Activated gamma-delta T cell treated with anti-CD3 and anti-CD28 coated beads, Interleukin-2, amount 50 U/mL, for 16 hours (primary cell): Measurements from ENCODE around the gene GALNT10.
A peak's percentile ranks its signal among the peaks of the same experiment; 100 is the strongest.

Source experiments
- DNase-seq: peaks from one replicate; pipeline ENCODE4 v3.0.0-alpha.2; 2020; ENCODE audit warnings: low read depth

GALNT10 gene

GRCh38 chr5:154408811-154409210, 218.3 kb downstream of the GALNT10 start:
- no peak for DNase-seq

GRCh38 chr5:154409230-154409840, 218.8 kb downstream of the GALNT10 start:
- no peak for DNase-seq

- DNase-seq, result no peak
These were observed 219.5 kb downstream of the GALNT10 start for GRCh38 chr5:154410008-154410407.

- DNase-seq, result no peak
These were observed 220.3 kb downstream of the GALNT10 start for GRCh38 chr5:154410786-154411185.

GRCh38 chr5:154411338-154411737, 220.8 kb downstream of the GALNT10 start:
- no peak for DNase-seq

GRCh38 chr5:154412316-154412715, 221.8 kb downstream of the GALNT10 start:
- no peak for DNase-seq

GRCh38 chr5:154412925-154413324, 222.4 kb downstream of the GALNT10 start:
- DNase-seq, result no peak

- no peak for DNase-seq
These were observed 224.6 kb downstream of the GALNT10 start for GRCh38 chr5:154415114-154415513.

GRCh38 chr5:154418344-154418820, 227.8 kb downstream of the GALNT10 start:
- DNase-seq, result no peak

GRCh38 chr5:154419236-154419635, 228.7 kb downstream of the GALNT10 start:
- no peak for DNase-seq

- DNase-seq, result no peak
These were observed 231.3 kb downstream of the GALNT10 start for GRCh38 chr5:154421868-154422267.

GRCh38 chr5:154422298-154422697, 231.8 kb downstream of the GALNT10 start:
- no peak for DNase-seq

GRCh38 chr5:154428208-154428607, 237.7 kb downstream of the GALNT10 start:
- DNase-seq, result no peak

GRCh38 chr5:154429341-154429740, 238.8 kb downstream of the GALNT10 start:
- DNase-seq, result no peak

GRCh38 chr5:154430466-154430865, 239.9 kb downstream of the GALNT10 start:
- DNase-seq, result no peak

GRCh38 chr5:154430961-154431630, 240.6 kb downstream of the GALNT10 start:
- DNase-seq, result no peak

GRCh38 chr5:154435226-154435625, 244.7 kb downstream of the GALNT10 start:
- DNase-seq, result no peak

- no peak for DNase-seq
These were observed 246.9 kb downstream of the GALNT10 start for GRCh38 chr5:154437281-154437965.

- DNase-seq, result no peak
These were observed 250.0 kb downstream of the GALNT10 start for GRCh38 chr5:154440540-154440939.

GRCh38 chr5:154442801-154443200, 252.3 kb downstream of the GALNT10 start:
- DNase-seq, result no peak

GRCh38 chr5:154444556-154445421, 254.3 kb downstream of the GALNT10 start:
- peak; percentile 2 for DNase-seq
